HEK293 (cell line): ENCODE results near the gene BLM.

Experiments used
- CTCF ChIA-PET: fragments of 350-600 bp; formaldehyde crosslinking; extraction: SDS; loops from one replicate; lab custom pipeline; 2021; ENCODE audit warnings: antibody characterized with exemption; lab: Yijun Ruan, JAX
- POLR2A ChIA-PET: fragments of 300-600 bp; formaldehyde crosslinking; extraction: SDS; loops from one replicate; lab custom pipeline; 2020; ENCODE audit warnings: antibody characterized with exemption, inconsistent platforms; lab: Yijun Ruan, JAX
- H3K27ac ChIP-seq: fragments of 200-500 bp; sonication (Bioruptor generic); 2 replicates; pipeline ENCODE4 v1.5.1; 2014; ENCODE audit warnings: low read depth, low read length, control low read depth, inconsistent platforms; ENCODE audit errors: extremely low read depth
- H3K36me3 ChIP-seq, 2 experiments: fragments of 200-500 bp in 1 of 2; sonication (Bioruptor generic) in 1 of 2; 1 replicate in 1 of 2; 2 replicates in 1 of 2; pipeline ENCODE4 v1.5.1; 2014 to 2017; ENCODE audit warnings: inconsistent platforms in 2 of 2, low read length in 2 of 2; ENCODE audit not compliant: control insufficient read depth in 2 of 2, insufficient read depth in 1 of 2
- H3K4me1 ChIP-seq: fragments of 200-500 bp; sonication (Bioruptor generic); 2 replicates; pipeline ENCODE4 v1.5.1; 2014; ENCODE audit warnings: mild to moderate bottlenecking, low read length, inconsistent platforms; ENCODE audit not compliant: control insufficient read depth, insufficient read depth
- H3K4me3 ChIP-seq: 2 replicates; pipeline ENCODE4 v1.5.1; 2011; ENCODE audit warnings: low read depth, mild to moderate bottlenecking, control low read depth, low read length, moderate library complexity
- H3K9me3 ChIP-seq: fragments of 200-500 bp; sonication (Bioruptor generic); 2 replicates; pipeline ENCODE4 v1.5.1; 2014; ENCODE audit warnings: low read depth, low read length, inconsistent platforms; ENCODE audit not compliant: control insufficient read depth, insufficient read depth
- ATF2 ChIP-seq: fragments of 450-650 bp; formaldehyde crosslinking; IDR thresholded peaks from 2 replicates; pipeline ENCODE4 v1.5.1; 2016; ENCODE audit warnings: missing biosample characterization, missing genetic modification characterization, low read depth
- KLF7 ChIP-seq: fragments of 450-650 bp; formaldehyde crosslinking; IDR thresholded peaks from 2 replicates; pipeline ENCODE4 v1.5.1; 2016; ENCODE audit warnings: missing biosample characterization, missing genetic modification characterization, borderline replicate concordance
- MZF1 ChIP-seq: fragments of 450-650 bp; formaldehyde crosslinking; IDR thresholded peaks from 2 replicates; pipeline ENCODE4 v1.5.1; 2017; ENCODE audit warnings: missing biosample characterization, missing genetic modification characterization, borderline replicate concordance
- PATZ1 ChIP-seq: fragments of 450-650 bp; formaldehyde crosslinking; IDR thresholded peaks from 2 replicates; pipeline ENCODE4 v1.5.1; 2016; ENCODE audit warnings: missing biosample characterization, missing genetic modification characterization
- PBX3 ChIP-seq: sonication (generic); formaldehyde crosslinking; IDR thresholded peaks from 2 replicates; pipeline ENCODE4 v1.8.1; 2022; ENCODE audit warnings: mild to moderate bottlenecking, moderate library complexity, missing genetic modification reagents
- PRDM10 ChIP-seq: fragments of 450-650 bp; formaldehyde crosslinking; IDR thresholded peaks from 2 replicates; pipeline ENCODE4 v1.5.1; 2016; ENCODE audit warnings: missing biosample characterization, missing genetic modification characterization
- SP3 ChIP-seq: fragments of 450-650 bp; formaldehyde crosslinking; IDR thresholded peaks from 2 replicates; pipeline ENCODE4 v1.5.1; 2016; ENCODE audit warnings: missing biosample characterization, missing genetic modification characterization
- WT1 ChIP-seq: fragments of 450-650 bp; formaldehyde crosslinking; IDR thresholded peaks from 2 replicates; pipeline ENCODE4 v1.5.1; 2016; ENCODE audit warnings: missing biosample characterization, missing genetic modification characterization
- ZBTB44 ChIP-seq: fragments of 450-650 bp; IDR thresholded peaks from 2 replicates; pipeline ENCODE4 v1.5.1; 2018; ENCODE audit warnings: missing biosample characterization, mild to moderate bottlenecking, missing genetic modification characterization
- ZFP3 ChIP-seq: fragments of 450-650 bp; formaldehyde crosslinking; IDR thresholded peaks from 2 replicates; pipeline ENCODE4 v1.5.1; 2016; ENCODE audit warnings: low read depth, missing biosample characterization, missing genetic modification characterization
- ZIC2 ChIP-seq: fragments of 450-650 bp; formaldehyde crosslinking; IDR thresholded peaks from 2 replicates; pipeline ENCODE4 v1.5.1; 2016; ENCODE audit warnings: missing biosample characterization, missing genetic modification characterization
- ZNF121 ChIP-seq: fragments of 450-650 bp; formaldehyde crosslinking; IDR thresholded peaks from 2 replicates; pipeline ENCODE4 v1.5.1; 2016; ENCODE audit warnings: missing biosample characterization, missing genetic modification characterization
- ZNF19 ChIP-seq: fragments of 450-650 bp; formaldehyde crosslinking; IDR thresholded peaks from 2 replicates; pipeline ENCODE4; 2016; ENCODE audit warnings: missing biosample characterization, missing genetic modification characterization, low read depth
- ZNF23 ChIP-seq: fragments of 450-650 bp; formaldehyde crosslinking; IDR thresholded peaks from 2 replicates; pipeline ENCODE4 v1.5.1; 2016; ENCODE audit warnings: missing biosample characterization, missing genetic modification characterization, borderline replicate concordance
- ZNF280D ChIP-seq: fragments of 450-650 bp; formaldehyde crosslinking; IDR thresholded peaks from 2 replicates; pipeline ENCODE4 v1.5.1; 2016; ENCODE audit warnings: missing biosample characterization, missing genetic modification characterization
- ZNF416 ChIP-seq: fragments of 450-650 bp; formaldehyde crosslinking; IDR thresholded peaks from 2 replicates; pipeline ENCODE4 v1.5.1; 2016; ENCODE audit warnings: missing biosample characterization, missing genetic modification characterization
- ZNF514 ChIP-seq: fragments of 450-650 bp; formaldehyde crosslinking; IDR thresholded peaks from 2 replicates; pipeline ENCODE4 v1.5.1; 2016; ENCODE audit warnings: missing biosample characterization, missing genetic modification characterization
- ZNF561 ChIP-seq: fragments of 450-650 bp; IDR thresholded peaks from 2 replicates; pipeline ENCODE4 v1.5.1; 2018; ENCODE audit warnings: missing biosample characterization, missing genetic modification characterization, borderline replicate concordance
- ZNF639 ChIP-seq: fragments of 450-650 bp; formaldehyde crosslinking; IDR thresholded peaks from 2 replicates; pipeline ENCODE4 v1.5.1; 2016; ENCODE audit warnings: missing biosample characterization, missing genetic modification characterization
- ZNF701 ChIP-seq: fragments of 450-650 bp; formaldehyde crosslinking; IDR thresholded peaks from 2 replicates; pipeline ENCODE4 v1.5.1; 2016; ENCODE audit warnings: missing biosample characterization, missing genetic modification characterization
- ZNF747 ChIP-seq: fragments of 450-650 bp; formaldehyde crosslinking; IDR thresholded peaks from 2 replicates; pipeline ENCODE4 v1.5.1; 2016; ENCODE audit warnings: missing biosample characterization, missing genetic modification characterization
- ZXDB ChIP-seq: fragments of 450-650 bp; formaldehyde crosslinking; IDR thresholded peaks from 2 replicates; pipeline ENCODE4 v1.5.1; 2016; ENCODE audit warnings: missing biosample characterization, missing genetic modification characterization

BLM gene

GRCh38 chr15:90829126-90829525 is 112.0 kb downstream of the BLM start (continued):
- TF ChIP-seq ZFP3: no peak
- TF ChIP-seq ZNF280D (tag by site-specific recombination): no peak

GRCh38 chr15:90829942-90830440 is 112.8 kb downstream of the BLM start:
- no peaks in the 10 kb centered on the region for H3K36me3 ChIP-seq
- ChIA-PET POLR2A (no interaction called here), CTCF (no interaction called here)
- TF ChIP-seq ZXDB (no peak), PBX3 (CRISPR knock-in tag) (no peak), ZNF747 (tag by site-specific recombination) (no peak), ZNF639 (no peak), ATF2 (tag by site-specific recombination) (no peak), ZNF121 (tag by site-specific recombination) (no peak), ZNF561 (tag by site-specific recombination) (no peak), SP3 (tag by site-specific recombination) (no peak), ZNF701 (tag by site-specific recombination) (no peak), MZF1 (tag by site-specific recombination) (no peak), PRDM10 (tag by site-specific recombination) (no peak), WT1 (no peak), ZNF23 (tag by site-specific recombination) (no peak), KLF7 (no peak), ZNF416 (no peak), ZIC2 (tag by site-specific recombination) (no peak), ZNF19 (tag by site-specific recombination) (no peak), ZNF514 (tag by site-specific recombination) (no peak), ZBTB44 (tag by site-specific recombination) (no peak), PATZ1 (tag by site-specific recombination) (no peak)
- H3K27ac ChIP-seq: no peak overlapping the region
- no peaks in the 10 kb centered on the region for H3K9me3 ChIP-seq
- no peak overlapping the region for H3K4me3 ChIP-seq
- H3K4me1 ChIP-seq: no peaks in the 10 kb centered on the region
